Esophagus squamous epithelium (tissue), 4 donors: ENCODE results near the gene FIP1L1.

Source experiments
- POLR2A ChIP-seq, 4 donors: fragments of 450-650 bp; IDR thresholded peaks; one replicate each; pipeline ENCODE4 v1.6.1; 2017; ENCODE audit warnings: antibody characterized with exemption in 4 of 4, mild to moderate bottlenecking in 4 of 4, moderate library complexity in 3 of 4
- TF ChIP-seq, protein P1 (sequence below), 6 experiments: fragments of 450-650 bp in 4 of 6; fragments of 200-600 bp in 2 of 6; sonication (generic) in 2 of 6; IDR thresholded peaks; one replicate each; pipeline ENCODE4 v1.5.1; 2016 to 2019; ENCODE audit warnings: antibody characterized with exemption in 6 of 6, mild to moderate bottlenecking in 4 of 6, moderate library complexity in 4 of 6

DNA sequence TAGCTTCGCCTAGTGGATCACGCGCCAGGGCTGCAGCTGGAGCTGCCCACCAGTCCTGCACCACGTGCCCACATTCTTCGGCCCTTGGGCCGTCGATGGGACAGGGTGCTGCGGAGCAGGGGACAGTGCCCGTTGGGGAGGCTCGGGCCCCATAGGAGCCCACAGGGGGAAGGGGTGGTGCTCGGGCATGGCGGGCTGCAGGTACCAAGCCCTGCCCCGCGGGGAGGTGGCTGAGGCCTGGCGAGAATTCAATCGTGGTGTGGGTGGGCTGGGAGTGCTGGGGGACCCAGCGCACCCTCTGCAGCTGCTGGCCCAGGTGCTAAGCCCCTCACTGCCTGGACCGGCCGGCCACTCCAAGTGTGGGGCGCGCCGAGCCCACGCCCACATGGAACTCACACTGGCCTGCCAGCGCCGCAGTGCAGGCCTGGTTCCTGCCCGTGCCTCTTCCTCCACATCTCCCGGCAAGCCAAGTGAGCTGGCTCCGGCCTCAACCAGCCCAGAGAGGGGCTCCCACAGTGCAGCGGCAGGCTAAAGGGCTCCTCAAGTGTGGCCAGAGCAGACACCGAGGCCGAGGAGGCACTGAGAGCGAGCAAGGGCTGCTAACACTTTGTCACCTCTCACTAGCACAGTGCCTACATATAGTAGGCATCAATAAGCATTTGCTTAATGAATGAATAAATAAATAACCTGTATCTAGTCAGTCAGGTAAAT lies 23.3 kb upstream of the FIP1L1 start:
- TF ChIP-seq, protein P1, sequence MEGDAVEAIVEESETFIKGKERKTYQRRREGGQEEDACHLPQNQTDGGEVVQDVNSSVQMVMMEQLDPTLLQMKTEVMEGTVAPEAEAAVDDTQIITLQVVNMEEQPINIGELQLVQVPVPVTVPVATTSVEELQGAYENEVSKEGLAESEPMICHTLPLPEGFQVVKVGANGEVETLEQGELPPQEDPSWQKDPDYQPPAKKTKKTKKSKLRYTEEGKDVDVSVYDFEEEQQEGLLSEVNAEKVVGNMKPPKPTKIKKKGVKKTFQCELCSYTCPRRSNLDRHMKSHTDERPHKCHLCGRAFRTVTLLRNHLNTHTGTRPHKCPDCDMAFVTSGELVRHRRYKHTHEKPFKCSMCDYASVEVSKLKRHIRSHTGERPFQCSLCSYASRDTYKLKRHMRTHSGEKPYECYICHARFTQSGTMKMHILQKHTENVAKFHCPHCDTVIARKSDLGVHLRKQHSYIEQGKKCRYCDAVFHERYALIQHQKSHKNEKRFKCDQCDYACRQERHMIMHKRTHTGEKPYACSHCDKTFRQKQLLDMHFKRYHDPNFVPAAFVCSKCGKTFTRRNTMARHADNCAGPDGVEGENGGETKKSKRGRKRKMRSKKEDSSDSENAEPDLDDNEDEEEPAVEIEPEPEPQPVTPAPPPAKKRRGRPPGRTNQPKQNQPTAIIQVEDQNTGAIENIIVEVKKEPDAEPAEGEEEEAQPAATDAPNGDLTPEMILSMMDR (IDR thresholded peaks at IDR 0.05) = no peak
- TF ChIP-seq POLR2A (IDR thresholded peaks at IDR 0.05) = no peak
